Measurements from ENCODE around the gene TRIO. TPM values are rescaled to one million over a fixed set of nuclear protein-coding genes. Genes with fewer than 3 reads are reported as not detected.

Gene TRIO
- total and polyA plus RNA-seq, 2 of the 8 experiments (the other 6 are each of a cell fraction or from before 2014, with no cell fraction given): 35.1 to 69.1 TPM

- TF ChIP-seq SIN3A (conservative IDR thresholded peaks at IDR 0.05 in 1 of 2, IDR thresholded peaks at IDR 0.05 in 1 of 2; ENCODE audit: low read depth in 1 of 2, low read length in 2 of 2): no peak
- TF ChIP-seq FOSL1 (IDR thresholded peaks at IDR 0.05; ENCODE audit: insufficient read depth, low read depth, low read length): no peak
- TF ChIP-seq BCL11A (IDR thresholded peaks at IDR 0.05; ENCODE audit: low read depth in 2 of 2, low read length in 2 of 2): no peak
These were observed 369.4 kb downstream of the TRIO start (continued) for GRCh38 chr5:14512574-14512973.
